Activated B cell treated with CpG ODN at 0.5 μM for 24 hours (primary cell): ENCODE measurements around the gene MARK4. TPM values are rescaled to one million over a fixed set of nuclear protein-coding genes. Genes with fewer than 3 reads are reported as not detected.

ENCODE experiments used
- ATAC-seq: fragments of 200-7000 bp; cut with Tn5 transposase; one replicate; pipeline ENCODE4 v1.10.0; 2021; ENCODE audit warnings: low read depth, mild to moderate bottlenecking, moderate library complexity
- CTCF ChIA-PET: fragments of 350-600 bp; sonication (Branson Sonifier 250); formaldehyde crosslinking; loops from one replicate; lab custom pipeline; 2021; ENCODE audit warnings: antibody characterized with exemption; lab: Charles Lee
- POLR2A ChIA-PET: fragments of 350-600 bp; sonication (Branson Sonifier 250); formaldehyde crosslinking; loops from one replicate; lab custom pipeline; 2021; ENCODE audit warnings: antibody characterized with exemption; lab: Charles Lee
- DNase-seq: peaks from one replicate; pipeline ENCODE4 v3.0.0; 2022
- H3K27ac Mint-ChIP-seq: one replicate; pipeline ENCODE4 v1.8.0; 2020; ENCODE audit warnings: mixed read lengths
- H3K27me3 Mint-ChIP-seq: one replicate; pipeline ENCODE4 v1.8.0; 2021; ENCODE audit warnings: mixed read lengths
- H3K36me3 Mint-ChIP-seq: one replicate; pipeline ENCODE4 v1.8.0; 2021; ENCODE audit warnings: low read depth, mixed read lengths
- H3K4me1 Mint-ChIP-seq: one replicate; pipeline ENCODE4 v1.8.0; 2021; ENCODE audit warnings: mixed read lengths
- H3K4me3 Mint-ChIP-seq: one replicate; pipeline ENCODE4 v1.8.0; 2020; ENCODE audit warnings: mild to moderate bottlenecking, mixed read lengths
- H3K9me3 Mint-ChIP-seq: one replicate; pipeline ENCODE4 v1.8.0; 2020; ENCODE audit warnings: mixed read lengths
- CTCF ChIP-seq: fragments of 200-600 bp; IDR thresholded peaks from one replicate; pipeline ENCODE4 v1.8.0; 2022; ENCODE audit warnings: antibody characterized with exemption, mild to moderate bottlenecking
- intact Hi-C: fragments of 100-400 bp; cut with micrococcal nuclease; formaldehyde crosslinking; loops from one replicate; pipeline ENCODE4 v1.15.1; 2024
- total RNA-seq: library from RNA; stranded (reverse); gene quantifications from 2 replicates; pipeline ENCODE4 v1.2.3, GENCODE V29; 2022

MARK4 gene
- total RNA-seq, 1 donor from 2014 or later: 26.0 TPM

GRCh38 chr19:45349430-45349941, 98.4 kb downstream of the MARK4 start:
- Mint-ChIP-seq H3K36me3 (peaks cover 22% of the 10 kb centered on the region), H3K4me1 (no peaks in the 10 kb centered on the region), H3K4me3 (no peak overlapping the region), H3K27ac (no peak overlapping the region), H3K9me3 (no peaks in the 10 kb centered on the region), H3K27me3 (peaks cover 5% of the 10 kb centered on the region)
- ChIA-PET POLR2A (no interaction called here), CTCF (no interaction called here)
- TF ChIP-seq CTCF: no peak
- intact Hi-C loops: no loop called here
- DNase-seq (no peak), ATAC-seq (no peak)

GRCh38 chr19:45350477-45351058, 99.5 kb downstream of the MARK4 start:
- ChIA-PET POLR2A (no interaction called here), CTCF (no interaction called here)
- intact Hi-C loops: no loop called here

GRCh38 chr19:45351401-45351952, 100.4 kb downstream of the MARK4 start:
- Mint-ChIP-seq H3K36me3 (peaks cover 32% of the 10 kb centered on the region), H3K27me3 (no peaks in the 10 kb centered on the region), H3K4me3 (no peak overlapping the region), H3K4me1 (no peaks in the 10 kb centered on the region), H3K27ac (no peak overlapping the region), H3K9me3 (no peaks in the 10 kb centered on the region)
- POLR2A ChIA-PET: no interaction called here
- CTCF ChIA-PET: no interaction called here
- no peak for TF ChIP-seq CTCF
- no peak for ATAC-seq
- intact Hi-C loops: no loop called here
- no peak for DNase-seq

More at GRCh38 chr19:45350477-45351058, 99.5 kb downstream of the MARK4 start:
- peaks cover 27% of the 10 kb centered on the region for H3K36me3 Mint-ChIP-seq
- no peaks in the 10 kb centered on the region for H3K9me3 Mint-ChIP-seq
- no peak overlapping the region for H3K27ac Mint-ChIP-seq
- DNase-seq (no peak), ATAC-seq (no peak)
- peaks cover 5% of the 10 kb centered on the region for H3K27me3 Mint-ChIP-seq
- H3K4me1 Mint-ChIP-seq: no peaks in the 10 kb centered on the region
- no peak for TF ChIP-seq CTCF
- no peak overlapping the region for H3K4me3 Mint-ChIP-seq

DNA sequence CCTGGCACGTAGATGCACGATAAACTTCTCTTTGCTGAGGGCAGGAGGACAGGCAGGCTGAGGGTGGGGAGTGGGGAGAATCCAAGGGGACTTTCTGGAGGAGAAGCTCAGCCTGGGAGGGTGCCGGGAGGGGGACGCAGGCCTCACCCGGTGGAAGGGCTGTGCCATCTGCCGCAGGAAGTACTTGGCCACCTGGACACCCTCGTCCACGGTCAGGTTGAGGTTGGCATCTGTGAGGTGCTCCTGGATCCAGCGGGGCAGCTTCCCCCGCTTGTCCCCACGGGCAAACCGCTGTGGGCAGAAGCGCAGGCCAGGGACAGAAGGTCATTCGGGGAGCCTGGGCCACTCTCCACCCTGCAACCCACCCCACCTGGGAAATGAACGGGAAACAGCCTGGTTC, 101.0 kb downstream of the MARK4 start:
- ATAC-seq: no peak

More for the DNA sequence above, 101.0 kb downstream of the MARK4 start:
- Mint-ChIP-seq H3K27ac (no peak overlapping the region), H3K4me1 (no peaks in the 10 kb centered on the region), H3K4me3 (no peak overlapping the region), H3K27me3 (no peaks in the 10 kb centered on the region), H3K36me3 (peaks cover 36% of the 10 kb centered on the region), H3K9me3 (no peaks in the 10 kb centered on the region)
- TF ChIP-seq CTCF: no peak
- DNase-seq: no peak
- CTCF ChIA-PET: no interaction called here
- intact Hi-C loops: no loop called here
- POLR2A ChIA-PET: no interaction called here
